SK-N-SH treated with all-trans-retinoic acid at 6 μM for 48 hours (cell line): ENCODE measurements around the gene G0S2.

Source experiments
- ATAC-seq: fragments of 200-7000 bp; cut with Tn5 transposase; 3 replicates; pipeline ENCODE4 v1.9.1; 2020; ENCODE audit warnings: mild to moderate bottlenecking, moderate library complexity
- ARNTL ChIP-seq: fragments of 450-650 bp; formaldehyde crosslinking; IDR thresholded peaks from 2 replicates; pipeline ENCODE4 v1.5.0; 2020; ENCODE audit warnings: low read depth, mild to moderate bottlenecking, moderate library complexity, borderline replicate concordance
- BACH2 ChIP-seq: fragments of 250-450 bp; sonication (Bioruptor Pico); IDR thresholded peaks from 2 replicates; pipeline ENCODE4 v1.9.0; 2021; ENCODE audit warnings: mild to moderate bottlenecking, borderline replicate concordance
- CSRNP3 ChIP-seq: fragments of 250-450 bp; sonication (Bioruptor Pico); IDR thresholded peaks from 2 replicates; pipeline ENCODE4 v1.5.1; 2021; ENCODE audit warnings: mild to moderate bottlenecking, moderate library complexity
- ESRRG ChIP-seq: fragments of 250-450 bp; sonication (Bioruptor Pico); IDR thresholded peaks from 2 replicates; pipeline ENCODE4 v1.6.1; 2021; ENCODE audit warnings: mild to moderate bottlenecking
- OSR1 ChIP-seq: fragments of 250-450 bp; sonication (Bioruptor Pico); IDR thresholded peaks from 2 replicates; pipeline ENCODE4 v1.8.0; 2022; ENCODE audit warnings: moderate library complexity, mild to moderate bottlenecking, inconsistent platforms
- PATZ1 ChIP-seq: fragments of 250-450 bp; sonication (Bioruptor Pico); IDR thresholded peaks from 2 replicates; pipeline ENCODE4 v1.8.0; 2020; ENCODE audit warnings: mild to moderate bottlenecking, moderate library complexity, borderline replicate concordance
- POU6F1 ChIP-seq: fragments of 250-450 bp; sonication (Bioruptor Pico); IDR thresholded peaks from 2 replicates; pipeline ENCODE4 v1.8.0; 2021; ENCODE audit warnings: low read depth, mild to moderate bottlenecking, moderate library complexity, borderline replicate concordance
- PPARA ChIP-seq: fragments of 250-450 bp; sonication (Bioruptor Pico); IDR thresholded peaks from 2 replicates; pipeline ENCODE4 v1.5.0; 2020; ENCODE audit warnings: mild to moderate bottlenecking, borderline replicate concordance
- RARB ChIP-seq: fragments of 250-450 bp; sonication (Bioruptor Pico); IDR thresholded peaks from 2 replicates; pipeline ENCODE4 v1.8.0; 2021; ENCODE audit warnings: mild to moderate bottlenecking, moderate library complexity
- TCF4 ChIP-seq: fragments of 250-450 bp; sonication (Bioruptor Pico); IDR thresholded peaks from 2 replicates; pipeline ENCODE4 v1.8.0; 2021; ENCODE audit warnings: mild to moderate bottlenecking, moderate library complexity, borderline replicate concordance
- TSHZ2 ChIP-seq: fragments of 250-450 bp; sonication (Bioruptor Pico); IDR thresholded peaks from 2 replicates; pipeline ENCODE4 v1.5.0; 2020; ENCODE audit warnings: mild to moderate bottlenecking, moderate library complexity
- ZC3H10 ChIP-seq: fragments of 250-450 bp; sonication (Bioruptor Pico); IDR thresholded peaks from 2 replicates; pipeline ENCODE4 v1.5.1; 2021; ENCODE audit warnings: mild to moderate bottlenecking, moderate library complexity
- ZFP3 ChIP-seq: fragments of 250-450 bp; sonication (Bioruptor Pico); IDR thresholded peaks from 2 replicates; pipeline ENCODE4 v1.5.0; 2020; ENCODE audit warnings: mild to moderate bottlenecking, moderate library complexity
- ZFP30 ChIP-seq: fragments of 450-650 bp; formaldehyde crosslinking; IDR thresholded peaks from 2 replicates; pipeline ENCODE4 v1.5.0; 2022; ENCODE audit warnings: mild to moderate bottlenecking, moderate library complexity
- ZNF565 ChIP-seq: fragments of 450-650 bp; formaldehyde crosslinking; conservative IDR thresholded peaks from 2 replicates; pipeline ENCODE4 v1.5.0; 2020; ENCODE audit warnings: low read depth, mild to moderate bottlenecking, moderate library complexity
- ZNF8 ChIP-seq: fragments of 450-650 bp; formaldehyde crosslinking; IDR thresholded peaks from 2 replicates; pipeline ENCODE4 v1.5.0; 2020; ENCODE audit warnings: mild to moderate bottlenecking, moderate library complexity

G0S2 gene

GRCh38 chr1:209720326-209720725 is 45.1 kb downstream of the G0S2 start (continued):
- TF ChIP-seq TSHZ2 = no peak
- TF ChIP-seq CSRNP3 (CRISPR knock-in tag) = no peak
- TF ChIP-seq ESRRG (CRISPR knock-in tag) = no peak
- TF ChIP-seq BACH2 (CRISPR knock-in tag) = no peak
- TF ChIP-seq, all 23 proteins: peak for 0

GRCh38 chr1:209720826-209721225 is 45.6 kb downstream of the G0S2 start:
- peak; percentile 85 for ATAC-seq
- TF ChIP-seq ZFP30 (no peak), ZNF565 (CRISPR knock-in tag) (no peak), RARB (CRISPR knock-in tag) (no peak), POU6F1 (CRISPR knock-in tag) (no peak)
- TF ChIP-seq, all 23 proteins: peak for 0

- ATAC-seq = no peak; the same call in 2 of the 3 replicates
- no peak for TF ChIP-seq TCF4 (CRISPR knock-in tag)
- TF ChIP-seq BACH2 (CRISPR knock-in tag) = no peak
- no peak for TF ChIP-seq ZC3H10 (CRISPR knock-in tag)
- no peak for TF ChIP-seq ZFP30
- TF ChIP-seq ARNTL (CRISPR knock-in tag) = no peak
- TF ChIP-seq PPARA (CRISPR knock-in tag) = no peak
- no peak for TF ChIP-seq POU6F1 (CRISPR knock-in tag)
- no peak for TF ChIP-seq ESRRG (CRISPR knock-in tag)
- no peak for TF ChIP-seq RARB (CRISPR knock-in tag)
- TF ChIP-seq TSHZ2 = no peak
- no peak for TF ChIP-seq PATZ1 (CRISPR knock-in tag)
- no peak for TF ChIP-seq CSRNP3 (CRISPR knock-in tag)
- no peak for TF ChIP-seq ZFP3 (CRISPR knock-in tag)
- no peak for TF ChIP-seq OSR1 (CRISPR knock-in tag)
- TF ChIP-seq ZNF8 = no peak
These were observed 46.1 kb downstream of the G0S2 start for GRCh38 chr1:209721323-209721722.
